Thymus (tissue), 11 donors: ENCODE results near the gene LGALS7B. TPM values are rescaled to one million over a fixed set of nuclear protein-coding genes. Genes with fewer than 3 reads are reported as not detected.
"Not testable (repeated sequence)": the region's sequence is repeated elsewhere in the genome, so short reads cannot be mapped to it uniquely, and the experiment has no call there.

Source experiments
- DNase-seq, 9 donors: peaks; one replicate each; pipeline ENCODE4 v3.0.0-alpha.2; 2013; ENCODE audit warnings: low spot score in 9 of 9, low read depth in 6 of 9, missing footprints in 1 of 9
- H3K27ac ChIP-seq, 2 donors: one replicate each; pipeline ENCODE4 v1.5.1; 2013; ENCODE audit warnings: control low read depth in 1 of 2, low read depth in 1 of 2, low read length in 1 of 2, mild to moderate bottlenecking in 1 of 2, moderate library complexity in 1 of 2
- H3K27me3 ChIP-seq, 2 donors: one replicate each; pipeline ENCODE4 v1.5.1; 2013; ENCODE audit warnings: low read length in 1 of 2; ENCODE audit not compliant: control insufficient read depth in 2 of 2, insufficient read depth in 1 of 2
- H3K36me3 ChIP-seq, 2 donors: one replicate each; pipeline ENCODE4 v1.5.1; 2013; ENCODE audit warnings: low read length in 1 of 2, mild to moderate bottlenecking in 1 of 2, moderate library complexity in 1 of 2; ENCODE audit not compliant: control insufficient read depth in 2 of 2, insufficient read depth in 2 of 2
- H3K4me1 ChIP-seq, 2 donors: one replicate each; pipeline ENCODE4 v1.5.1; 2013; ENCODE audit warnings: low read length in 2 of 2; ENCODE audit not compliant: control insufficient read depth in 2 of 2, insufficient read depth in 2 of 2
- H3K4me3 ChIP-seq, 2 donors: one replicate each; pipeline ENCODE4 v1.5.1; 2013; ENCODE audit warnings: low read length in 2 of 2, control low read depth in 1 of 2, mild to moderate bottlenecking in 1 of 2
- H3K9me3 ChIP-seq, 2 donors: one replicate each; pipeline ENCODE4 v1.5.1; 2013; ENCODE audit warnings: low read length in 1 of 2, mild to moderate bottlenecking in 1 of 2; ENCODE audit not compliant: control insufficient read depth in 2 of 2, insufficient read depth in 1 of 2
- WGBS: extraction: QIAGEN DNeasy Blood & Tissue Kit; methylation state at CpG from one replicate; pipeline ENCODE4 v1.1.7; 2013; 5-methylcytosine and 5-hydroxymethylcytosine counted together
- polyA plus RNA-seq: library from polyadenylated mRNA; stranded (reverse); fragments of 200-250 nt; gene quantifications from one replicate; pipeline ENCODE4 v1.2.3, GENCODE V29; 2013
- total RNA-seq: library from RNA; stranded (reverse); fragments of 120-200 nt; gene quantifications from one replicate; pipeline ENCODE4 v1.2.4, GENCODE V29; 2013
- donor health status: healthy.

Gene LGALS7B
- total and polyA plus RNA-seq, 2 donors, result 14.7 to 234 TPM

DNA sequence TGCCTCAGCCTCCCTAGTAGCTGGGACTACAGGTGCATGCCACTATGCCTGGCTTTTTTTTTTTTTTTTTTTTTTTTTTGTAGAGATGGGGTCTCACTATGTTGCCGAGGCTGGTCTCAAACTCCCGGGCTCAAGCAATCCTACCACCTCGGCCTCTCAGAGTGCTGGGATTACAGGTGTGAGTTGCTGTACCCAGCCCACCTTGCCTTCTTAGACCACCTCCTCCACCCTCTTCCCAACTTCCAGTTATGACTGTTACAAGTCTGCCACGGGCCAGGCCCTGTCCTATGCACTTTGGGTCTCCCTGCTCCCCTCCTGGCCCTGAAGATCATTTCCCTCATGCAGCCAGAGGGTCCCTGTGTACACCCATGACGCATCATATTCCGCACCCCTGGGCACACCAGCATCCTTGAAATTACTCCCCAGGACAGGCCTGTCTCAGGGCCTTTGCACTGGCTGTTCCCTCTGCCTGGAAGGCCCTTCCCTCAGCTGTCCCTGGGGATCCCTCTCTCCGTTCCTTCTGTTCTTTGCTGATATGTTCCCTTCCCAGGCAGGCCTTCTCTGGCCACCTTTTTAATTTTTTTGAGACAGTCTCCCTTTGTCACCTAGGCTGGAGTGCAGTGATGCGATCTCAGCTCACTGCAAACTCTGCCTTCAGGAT is 20.7 kb downstream of the LGALS7B start:
- Histone ChIP-seq H3K27me3 (no peaks in the 10 kb centered on the region), H3K27ac (no peak overlapping the region), H3K4me3 (no peak overlapping the region), H3K36me3 (peaks cover 0 to under 1% of the 10 kb centered on the region in 2 donors), H3K4me1 (no peaks in the 10 kb centered on the region), H3K9me3 (no peaks in the 10 kb centered on the region)
- WGBS, result 98% methylated on average over 8 of the region's 8 CpGs
- no peak for DNase-seq

DNA sequence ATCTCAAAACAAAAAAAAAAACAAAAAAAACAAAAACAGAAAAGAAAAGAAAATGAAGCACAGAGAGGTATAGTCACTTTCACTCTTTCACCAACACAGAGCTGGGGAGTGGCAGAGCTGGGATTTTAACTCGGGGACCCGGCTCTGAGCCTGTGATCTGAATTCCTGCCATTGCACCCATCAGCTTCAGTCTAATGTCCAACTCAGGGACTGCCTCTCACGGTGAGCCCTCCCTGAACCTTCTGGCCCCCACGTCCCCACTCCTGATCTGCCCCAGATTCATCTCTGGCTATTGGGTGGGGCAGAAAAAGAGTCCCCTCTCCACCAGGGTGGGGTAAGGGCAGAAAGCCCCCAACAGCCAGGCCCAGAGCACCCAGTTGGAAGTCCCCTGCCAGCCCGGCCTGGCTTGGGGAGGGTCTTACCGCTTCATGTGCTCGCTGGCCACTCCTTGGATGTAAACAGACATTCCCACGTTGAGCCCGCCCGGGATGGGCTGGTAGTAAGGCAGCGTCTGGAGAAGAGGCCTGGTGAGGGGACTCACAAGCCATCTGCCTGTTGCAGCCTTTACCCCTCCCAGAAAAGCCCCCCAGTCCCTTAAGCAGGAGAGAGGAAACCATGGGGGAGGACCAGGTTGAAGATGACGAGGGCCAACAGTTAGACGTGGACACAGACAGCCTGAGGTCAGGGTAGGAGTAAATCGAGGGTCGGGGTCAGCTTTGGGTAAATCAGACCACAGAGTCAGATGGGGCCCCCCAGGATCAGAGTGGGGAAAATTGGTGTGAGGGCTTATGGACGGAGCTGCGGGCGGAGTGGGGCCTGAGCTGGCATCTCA is 23.2 kb downstream of the LGALS7B start:
- 94% methylated on average over 18 of the region's 18 CpGs for WGBS
- no peaks in the 10 kb centered on the region for H3K27me3 ChIP-seq
- H3K4me3 ChIP-seq, result no peak overlapping the region
- no peak overlapping the region for H3K27ac ChIP-seq
- DNase-seq, result no peak
- H3K36me3 ChIP-seq, result peaks cover 14 to 25% of the 10 kb centered on the region in 2 donors
- no peaks in the 10 kb centered on the region for H3K4me1 ChIP-seq
- H3K9me3 ChIP-seq, result no peaks in the 10 kb centered on the region

DNA sequence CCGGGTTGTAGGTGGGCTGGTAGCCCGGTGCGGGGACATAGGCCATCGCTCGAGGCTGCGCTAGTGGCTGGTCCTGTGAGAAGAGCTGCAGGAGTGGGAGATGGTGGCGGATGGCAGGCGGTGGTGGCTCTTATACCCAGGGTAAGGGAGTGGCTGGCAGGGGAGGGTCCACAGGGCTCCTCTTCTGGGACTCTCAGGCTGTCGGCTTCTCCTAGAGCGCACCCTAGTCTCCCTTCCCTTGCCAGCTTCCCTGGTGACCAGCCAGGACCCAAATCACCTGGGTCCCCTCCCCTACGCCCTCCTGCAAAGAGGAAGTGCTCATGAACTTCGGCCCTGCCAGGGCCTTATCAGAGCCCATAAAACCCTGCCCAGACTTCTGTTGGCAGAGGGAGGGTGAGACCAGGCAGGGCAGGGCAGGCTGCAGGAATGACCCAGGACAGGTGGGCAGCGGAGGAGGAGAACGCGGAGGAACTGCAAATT is 23.9 kb downstream of the LGALS7B start, which contains the start of gene LGALS4:
Gene LGALS4 (minus strand): TSS at position 105 of the 480 bp plus-strand sequence. CDS start 59 bp downstream, at position 46.
- Histone ChIP-seq H3K36me3 (peaks cover 14 to 27% of the 10 kb centered on the region in 2 donors), H3K9me3 (no peaks in the 10 kb centered on the region), H3K4me1 (no peaks in the 10 kb centered on the region), H3K4me3 (no peak within 1 kb of the TSS), H3K27ac (no peak within 1 kb of the TSS), H3K27me3 (no peaks in the 10 kb centered on the region)
- WGBS, result 92% methylated on average over 15 of the region's 15 CpGs
- DNase-seq, result no peak

- H3K36me3 ChIP-seq, result peaks cover 14 to 30% of the 10 kb centered on the region in 2 donors
- WGBS, result 97% methylated on average over 6 of the region's 6 CpGs
- no peaks in the 10 kb centered on the region for H3K27me3 ChIP-seq
- H3K4me3 ChIP-seq, result no peak overlapping the region
- no peak overlapping the region for H3K27ac ChIP-seq
- H3K9me3 ChIP-seq, result no peaks in the 10 kb centered on the region
- DNase-seq, result no peak
- H3K4me1 ChIP-seq, result no peaks in the 10 kb centered on the region
Observed at GRCh38 chr19:38813323-38813722, 24.3 kb downstream of the LGALS7B start.

DNA sequence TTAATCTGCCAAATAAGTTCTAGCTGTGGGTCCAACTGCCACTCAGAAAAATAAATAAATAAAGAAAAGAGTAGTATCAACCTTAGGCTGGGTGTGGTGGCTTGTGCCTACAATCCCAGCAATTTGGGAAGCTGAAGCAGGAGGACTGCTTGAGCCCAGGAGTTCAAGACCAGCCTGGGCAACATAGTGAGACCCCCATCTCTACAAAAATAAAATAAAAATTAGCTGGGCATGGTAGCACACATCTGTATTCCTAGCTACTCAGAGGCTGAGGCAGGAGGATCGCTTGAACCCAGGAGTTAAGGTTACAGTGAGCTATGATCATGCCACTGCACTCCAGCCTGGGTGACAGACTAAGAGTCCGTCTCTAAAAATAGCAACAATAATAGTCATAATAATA is 24.9 kb downstream of the LGALS7B start:
- not testable (repeated sequence) for H3K27me3 ChIP-seq, H3K4me1 ChIP-seq, H3K9me3 ChIP-seq, H3K27ac ChIP-seq, H3K4me3 ChIP-seq, DNase-seq
- WGBS, result 94% methylated on average over 2 of the region's 2 CpGs
- peaks cover 14 to 31% of the 10 kb centered on the region in 2 donors for H3K36me3 ChIP-seq

GRCh38 chr19:38815059-38816001 is 26.3 kb downstream of the LGALS7B start:
- no peaks in the 10 kb centered on the region for H3K9me3 ChIP-seq
- WGBS, result 98% methylated on average over 34 of the region's 34 CpGs
- peaks cover 14 to 31% of the 10 kb centered on the region in 2 donors for H3K36me3 ChIP-seq
- no peak for DNase-seq
- H3K27me3 ChIP-seq, result no peaks in the 10 kb centered on the region
- no peaks in the 10 kb centered on the region for H3K4me1 ChIP-seq
- H3K27ac ChIP-seq, result no peak overlapping the region
- no peak overlapping the region for H3K4me3 ChIP-seq

GRCh38 chr19:38816131-38816750 is 27.2 kb downstream of the LGALS7B start:
- WGBS, result 97% methylated on average over 18 of the region's 18 CpGs
- H3K27ac ChIP-seq, result no peak overlapping the region
- no peak for DNase-seq
- no peak overlapping the region for H3K4me3 ChIP-seq
- no peaks in the 10 kb centered on the region for H3K27me3 ChIP-seq
- peaks cover 14 to 32% of the 10 kb centered on the region in 2 donors for H3K36me3 ChIP-seq
- H3K9me3 ChIP-seq, result no peaks in the 10 kb centered on the region
- H3K4me1 ChIP-seq, result no peaks in the 10 kb centered on the region

DNA sequence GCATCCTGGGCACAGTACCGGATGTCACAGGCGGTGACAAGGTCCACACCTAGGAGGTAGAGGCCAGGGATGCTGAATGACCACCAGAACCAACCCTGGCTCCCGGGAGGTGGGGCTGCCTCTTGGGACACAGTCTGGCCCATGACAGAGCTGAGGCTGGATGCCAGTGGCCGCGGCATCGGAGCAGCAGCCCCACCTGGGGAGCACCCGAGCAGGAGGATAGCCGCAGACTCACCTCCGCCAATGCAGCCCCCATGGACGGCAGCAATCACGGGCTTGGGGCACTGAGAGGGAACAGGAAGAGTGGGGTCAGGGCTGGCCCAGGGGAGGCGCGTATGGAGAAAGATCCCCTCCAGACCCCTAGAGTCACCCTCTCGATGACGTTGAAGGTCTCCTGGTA is 28.1 kb downstream of the LGALS7B start:
- Histone ChIP-seq H3K9me3 (no peaks in the 10 kb centered on the region), H3K27me3 (no peaks in the 10 kb centered on the region), H3K36me3 (peaks cover 14 to 34% of the 10 kb centered on the region in 2 donors), H3K27ac (no peak overlapping the region), H3K4me3 (no peak overlapping the region), H3K4me1 (no peaks in the 10 kb centered on the region)
- DNase-seq, result no peak
- 95% methylated on average over 15 of the region's 15 CpGs for WGBS
